ENCODE results near the gene PIAS3.
"Not testable (repeated sequence)": the region's sequence is repeated elsewhere in the genome, so short reads cannot be mapped to it uniquely, and the experiment has no call there.

The PIAS3 gene

GRCh38 chr1:145846201-145846612 lies 12.7 kb downstream of the PIAS3 start:
- Histone ChIP-seq H3K27ac (ENCODE audit: low read depth, low read length) (no peak overlapping the region), H3K4me1 (ENCODE audit: insufficient read depth, low read length) (no peaks in the 10 kb centered on the region), H3K9ac (ENCODE audit: low read depth, low read length) (peak overlapping the region; percentile 75; the same call in 1 of the 2 replicates), H3K4me3 (ENCODE audit: low read length) (peak overlapping the region; percentile 70), H3K9me3 (ENCODE audit: insufficient read depth, low read depth, low read length) (no peaks in the 10 kb centered on the region), H3K36me3 (ENCODE audit: insufficient read depth, low read length) (peaks cover 60% of the 10 kb centered on the region), H3K27me3 (ENCODE audit: insufficient read depth, low read length) (no peaks in the 10 kb centered on the region)
- 79% methylated on average over 3 of the region's 3 CpGs for WGBS

DNA sequence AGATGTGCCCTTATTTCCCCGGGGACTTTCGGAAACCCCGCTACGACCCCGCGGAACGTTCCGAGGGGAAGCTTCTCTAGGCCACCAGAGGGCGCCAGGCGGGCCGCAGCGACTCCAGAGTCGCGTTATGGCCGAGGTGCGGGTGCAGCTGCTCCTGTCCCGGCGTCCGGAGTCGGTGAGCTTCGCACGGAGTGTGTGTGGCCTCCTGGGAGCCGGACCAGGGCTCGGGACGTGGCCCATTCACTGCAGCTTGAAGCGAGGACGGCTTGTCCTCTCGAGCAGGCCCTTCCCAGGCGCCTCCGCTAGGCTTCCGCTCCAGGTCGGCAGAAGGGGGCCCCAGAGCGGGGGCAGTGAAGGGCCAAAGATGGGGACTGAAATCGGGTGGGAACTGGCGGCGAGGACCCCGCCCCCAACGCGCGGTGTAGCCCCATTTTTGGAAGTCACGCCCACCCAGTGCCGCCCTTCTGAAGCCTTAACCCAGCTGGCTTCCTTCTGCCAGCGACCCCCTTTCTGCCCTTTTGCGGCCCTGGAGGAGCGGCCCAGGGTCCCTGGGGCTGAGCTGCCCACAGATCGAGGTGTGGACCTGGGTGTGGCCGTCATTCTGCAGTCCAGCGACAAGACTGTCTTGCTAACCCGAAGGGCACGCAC lies 13.2 kb downstream of the PIAS3 start, which contains the start of gene NUDT17:
NUDT17 (plus strand) TSS at position 117 of the 648 bp plus-strand sequence; CDS start at position 128, 11 bp downstream.
- Histone ChIP-seq H3K9me3 (ENCODE audit: insufficient read depth, low read depth, low read length) (no peaks in the 10 kb centered on the region), H3K4me1 (ENCODE audit: insufficient read depth, low read length) (no peaks in the 10 kb centered on the region), H3K36me3 (ENCODE audit: insufficient read depth, low read length) (peaks cover 60% of the 10 kb centered on the region), H3K9ac (ENCODE audit: low read depth, low read length) (peak within 1 kb of the TSS; percentile 75), H3K4me3 (ENCODE audit: low read length) (peak within 1 kb of the TSS; percentile 70), H3K27me3 (ENCODE audit: insufficient read depth, low read length) (no peaks in the 10 kb centered on the region), H3K27ac (ENCODE audit: low read depth, low read length) (peak within 1 kb of the TSS; percentile 32; the same call in 1 of the 2 replicates)
- 2% methylated on average over 50 of the region's 50 CpGs for WGBS

- 36% methylated on average over 4 of the region's 4 CpGs for WGBS
- H3K9ac ChIP-seq (ENCODE audit: low read depth, low read length), result no peak overlapping the region
- no peak overlapping the region for H3K27ac ChIP-seq (ENCODE audit: low read depth, low read length)
- no peaks in the 10 kb centered on the region for H3K27me3 ChIP-seq (ENCODE audit: insufficient read depth, low read length)
- H3K4me3 ChIP-seq (ENCODE audit: low read length), result peak overlapping the region; percentile 70
- H3K4me1 ChIP-seq (ENCODE audit: insufficient read depth, low read length), result no peaks in the 10 kb centered on the region
- H3K36me3 ChIP-seq (ENCODE audit: insufficient read depth, low read length), result peaks cover 59% of the 10 kb centered on the region
- no peaks in the 10 kb centered on the region for H3K9me3 ChIP-seq (ENCODE audit: insufficient read depth, low read depth, low read length)
Observed at GRCh38 chr1:145845144-145845513, 13.8 kb downstream of the PIAS3 start.

- H3K9ac ChIP-seq (ENCODE audit: low read depth, low read length), result no peak overlapping the region
- H3K4me1 ChIP-seq (ENCODE audit: insufficient read depth, low read length), result no peaks in the 10 kb centered on the region
- no peaks in the 10 kb centered on the region for H3K9me3 ChIP-seq (ENCODE audit: insufficient read depth, low read depth, low read length)
- H3K27me3 ChIP-seq (ENCODE audit: insufficient read depth, low read length), result no peaks in the 10 kb centered on the region
- no peak overlapping the region for H3K4me3 ChIP-seq (ENCODE audit: low read length)
- H3K27ac ChIP-seq (ENCODE audit: low read depth, low read length), result no peak overlapping the region
- peaks cover 60% of the 10 kb centered on the region for H3K36me3 ChIP-seq (ENCODE audit: insufficient read depth, low read length)
- WGBS, result 98% methylated on average over 3 of the region's 3 CpGs
Observed at GRCh38 chr1:145843031-145843430, 15.8 kb downstream of the PIAS3 start.

- H3K9me3 ChIP-seq (ENCODE audit: insufficient read depth, low read depth, low read length), result no peaks in the 10 kb centered on the region
- peaks cover 99% of the 10 kb centered on the region for H3K36me3 ChIP-seq (ENCODE audit: insufficient read depth, low read length)
- H3K27me3 ChIP-seq (ENCODE audit: insufficient read depth, low read length), result no peaks in the 10 kb centered on the region
- H3K4me1 ChIP-seq (ENCODE audit: insufficient read depth, low read length), result no peaks in the 10 kb centered on the region
- no peak overlapping the region for H3K9ac ChIP-seq (ENCODE audit: low read depth, low read length)
- H3K4me3 ChIP-seq (ENCODE audit: low read length), result no peak overlapping the region
- no peak overlapping the region for H3K27ac ChIP-seq (ENCODE audit: low read depth, low read length)
- 100% methylated on average over 1 of the region's 1 CpG for WGBS
Observed at GRCh38 chr1:145837656-145838055, 21.2 kb downstream of the PIAS3 start.

GRCh38 chr1:145830810-145831209 lies 28.1 kb downstream of the PIAS3 start:
- H3K36me3 ChIP-seq (ENCODE audit: insufficient read depth, low read length), result peaks cover 95% of the 10 kb centered on the region
- WGBS, result 100% methylated on average over 2 of the region's 2 CpGs
- not testable (repeated sequence) for H3K4me1 ChIP-seq (ENCODE audit: insufficient read depth, low read length)

GRCh38 chr1:145828367-145829026 lies 30.4 kb downstream of the PIAS3 start:
- H3K4me1 ChIP-seq (ENCODE audit: insufficient read depth, low read length), result no peaks in the 10 kb centered on the region
- H3K27me3 ChIP-seq (ENCODE audit: insufficient read depth, low read length), result no peaks in the 10 kb centered on the region
- H3K36me3 ChIP-seq (ENCODE audit: insufficient read depth, low read length), result peaks cover 74% of the 10 kb centered on the region
- no peak overlapping the region for H3K4me3 ChIP-seq (ENCODE audit: low read length)
- H3K9ac ChIP-seq (ENCODE audit: low read depth, low read length), result no peak overlapping the region
- H3K9me3 ChIP-seq (ENCODE audit: insufficient read depth, low read depth, low read length), result no peaks in the 10 kb centered on the region
- no peak overlapping the region for H3K27ac ChIP-seq (ENCODE audit: low read depth, low read length)

More at GRCh38 chr1:145830810-145831209, 28.1 kb downstream of the PIAS3 start:
- not testable (repeated sequence) for H3K9ac ChIP-seq (ENCODE audit: low read depth, low read length); H3K4me3 ChIP-seq (ENCODE audit: low read length); H3K27ac ChIP-seq (ENCODE audit: low read depth, low read length); H3K9me3 ChIP-seq (ENCODE audit: insufficient read depth, low read depth, low read length); H3K27me3 ChIP-seq (ENCODE audit: insufficient read depth, low read length)

GRCh38 chr1:145827966-145828365 lies 30.9 kb downstream of the PIAS3 start:
- Histone ChIP-seq H3K4me3 (ENCODE audit: low read length) (no peak overlapping the region), H3K9ac (ENCODE audit: low read depth, low read length) (no peak overlapping the region), H3K27me3 (ENCODE audit: insufficient read depth, low read length) (no peaks in the 10 kb centered on the region), H3K4me1 (ENCODE audit: insufficient read depth, low read length) (no peaks in the 10 kb centered on the region), H3K27ac (ENCODE audit: low read depth, low read length) (no peak overlapping the region), H3K36me3 (ENCODE audit: insufficient read depth, low read length) (peaks cover 69% of the 10 kb centered on the region), H3K9me3 (ENCODE audit: insufficient read depth, low read depth, low read length) (no peaks in the 10 kb centered on the region)

- peaks cover 52% of the 10 kb centered on the region for H3K36me3 ChIP-seq (ENCODE audit: insufficient read depth, low read length)
- no peaks in the 10 kb centered on the region for H3K27me3 ChIP-seq (ENCODE audit: insufficient read depth, low read length)
- H3K4me1 ChIP-seq (ENCODE audit: insufficient read depth, low read length), result no peaks in the 10 kb centered on the region
- no peak overlapping the region for H3K27ac ChIP-seq (ENCODE audit: low read depth, low read length)
- H3K9ac ChIP-seq (ENCODE audit: low read depth, low read length), result no peak overlapping the region
- H3K4me3 ChIP-seq (ENCODE audit: low read length), result no peak overlapping the region
- no peaks in the 10 kb centered on the region for H3K9me3 ChIP-seq (ENCODE audit: insufficient read depth, low read depth, low read length)
- WGBS, result 96% methylated on average over 2 of the region's 2 CpGs
Observed at GRCh38 chr1:145826030-145826429, 32.9 kb downstream of the PIAS3 start.

GRCh38 chr1:145824499-145824842 lies 34.4 kb downstream of the PIAS3 start:
- no peaks in the 10 kb centered on the region for H3K27me3 ChIP-seq (ENCODE audit: insufficient read depth, low read length)
- peak overlapping the region; percentile 92 for H3K4me3 ChIP-seq (ENCODE audit: low read length)
- peaks cover 37% of the 10 kb centered on the region for H3K36me3 ChIP-seq (ENCODE audit: insufficient read depth, low read length)
- H3K27ac ChIP-seq (ENCODE audit: low read depth, low read length), result peak overlapping the region; percentile 78
- peak overlapping the region; percentile 94 for H3K9ac ChIP-seq (ENCODE audit: low read depth, low read length)
- H3K4me1 ChIP-seq (ENCODE audit: insufficient read depth, low read length), result no peaks in the 10 kb centered on the region
- no peaks in the 10 kb centered on the region for H3K9me3 ChIP-seq (ENCODE audit: insufficient read depth, low read depth, low read length)
- WGBS, result 4% methylated on average over 7 of the region's 7 CpGs

- no peaks in the 10 kb centered on the region for H3K9me3 ChIP-seq (ENCODE audit: insufficient read depth, low read depth, low read length)
- H3K27ac ChIP-seq (ENCODE audit: low read depth, low read length), result peak within 1 kb of the TSS; percentile 78
- under 1% methylated on average over 89 of the region's 89 CpGs for WGBS
- H3K9ac ChIP-seq (ENCODE audit: low read depth, low read length), result peak within 1 kb of the TSS; percentile 94
- H3K4me1 ChIP-seq (ENCODE audit: insufficient read depth, low read length), result no peaks in the 10 kb centered on the region
- H3K27me3 ChIP-seq (ENCODE audit: insufficient read depth, low read length), result no peaks in the 10 kb centered on the region
- H3K4me3 ChIP-seq (ENCODE audit: low read length), result peak within 1 kb of the TSS; percentile 92
- peaks cover 30% of the 10 kb centered on the region for H3K36me3 ChIP-seq (ENCODE audit: insufficient read depth, low read length)
Observed at GRCh38 chr1:145823565-145824498, 35.0 kb downstream of the PIAS3 start, which contains the start of the genes POLR3C and RNF115. Gene POLR3C (plus strand): TSS chr1:145824200. CDS start chr1:145825777, 1,577 bp downstream. Gene RNF115 (minus strand): TSS chr1:145824095. CDS start chr1:145823873, 222 bp downstream.

All from HUES64 (cell line).